Activated naive CD8-positive, alpha-beta T cell treated with anti-CD3 and anti-CD28 coated beads for 36 hours (primary cell): Measurements from ENCODE around the gene SPEF1. TPM values are rescaled to one million over a fixed set of nuclear protein-coding genes. Genes with fewer than 3 reads are reported as not detected.

Experiments used
- DNase-seq: peaks from one replicate; pipeline ENCODE4 v3.0.0; 2021
- H3K27ac Mint-ChIP-seq: one replicate; pipeline ENCODE4 v1.8.0; 2022; ENCODE audit warnings: mild to moderate bottlenecking, moderate library complexity, mixed read lengths
- H3K27me3 Mint-ChIP-seq: one replicate; pipeline ENCODE4 v1.8.0; 2022; ENCODE audit warnings: mild to moderate bottlenecking, mixed read lengths
- H3K36me3 Mint-ChIP-seq: one replicate; pipeline ENCODE4 v1.8.0; 2021; ENCODE audit warnings: mild to moderate bottlenecking, mixed read lengths
- H3K4me1 Mint-ChIP-seq: one replicate; pipeline ENCODE4 v1.8.0; 2021; ENCODE audit warnings: mixed read lengths
- H3K4me3 Mint-ChIP-seq: one replicate; pipeline ENCODE4 v1.8.0; 2022; ENCODE audit warnings: mild to moderate bottlenecking, moderate library complexity, mixed read lengths
- H3K9me3 Mint-ChIP-seq: one replicate; pipeline ENCODE4 v1.8.0; 2022; ENCODE audit warnings: mixed read lengths
- total RNA-seq, 2 experiments: library from RNA; stranded (reverse); gene quantifications; one replicate each; pipeline ENCODE4 v1.2.3, GENCODE V29; 2021

The SPEF1 gene
- total RNA-seq, 2 experiments from 2014 or later, result 0.12 to 0.23 TPM

DNA sequence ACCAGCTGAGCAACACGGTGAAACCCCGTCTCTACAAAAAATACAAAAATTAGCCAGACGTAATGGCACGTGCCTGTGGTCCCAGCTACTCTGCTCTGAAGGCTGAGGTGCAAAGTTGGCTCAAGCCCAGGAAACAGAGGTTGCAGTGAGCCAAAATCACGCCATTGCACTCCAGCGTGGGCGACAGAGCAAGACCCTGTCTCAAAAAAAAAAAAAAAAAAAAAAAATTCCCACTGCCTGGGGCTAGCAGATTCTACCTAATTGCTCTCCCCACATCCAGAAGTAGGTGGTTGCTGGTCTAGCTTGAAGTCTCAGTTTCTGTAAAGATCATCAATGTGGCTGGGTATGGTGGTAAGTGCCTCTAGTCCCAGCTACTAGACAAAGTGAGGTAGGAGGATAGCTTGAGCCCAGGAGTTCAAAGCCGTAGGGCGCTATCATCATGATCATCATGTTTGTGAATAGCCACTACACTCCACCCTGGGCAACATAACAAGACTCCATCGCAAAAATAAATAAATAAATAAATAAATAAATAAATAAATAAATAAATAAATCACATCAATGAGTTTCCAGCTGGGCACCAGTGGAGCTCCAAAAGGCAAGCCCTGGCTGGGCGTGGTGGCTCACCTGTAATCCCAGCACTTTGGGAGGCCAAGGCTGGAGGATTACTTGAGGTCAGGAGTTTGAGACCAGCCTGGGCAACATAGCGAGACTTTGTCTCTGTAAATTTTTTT, 32.8 kb upstream of the SPEF1 start:
- H3K4me1 Mint-ChIP-seq, result peaks cover 56% of the 10 kb centered on the region

GRCh38 chr20:3812975-3813847, 32.0 kb upstream of the SPEF1 start:
- H3K4me1 Mint-ChIP-seq, result peaks cover 51% of the 10 kb centered on the region
- no peaks in the 10 kb centered on the region for H3K36me3 Mint-ChIP-seq
- H3K9me3 Mint-ChIP-seq, result no peaks in the 10 kb centered on the region
- DNase-seq, result no peak
- H3K27ac Mint-ChIP-seq, result peak overlapping the region; percentile 51
- no peak overlapping the region for H3K4me3 Mint-ChIP-seq
- no peaks in the 10 kb centered on the region for H3K27me3 Mint-ChIP-seq

More for the DNA sequence above, 32.8 kb upstream of the SPEF1 start:
- no peaks in the 10 kb centered on the region for H3K9me3 Mint-ChIP-seq
- no peaks in the 10 kb centered on the region for H3K27me3 Mint-ChIP-seq
- no peaks in the 10 kb centered on the region for H3K36me3 Mint-ChIP-seq
- H3K4me3 Mint-ChIP-seq, result no peak overlapping the region
- H3K27ac Mint-ChIP-seq, result peak overlapping the region; percentile 51
- DNase-seq, result peak; percentile 56

- Mint-ChIP-seq H3K27ac (peak overlapping the region; percentile 96), H3K4me1 (peaks cover 53% of the 10 kb centered on the region), H3K4me3 (peak overlapping the region; percentile 76), H3K27me3 (no peaks in the 10 kb centered on the region), H3K9me3 (no peaks in the 10 kb centered on the region), H3K36me3 (no peaks in the 10 kb centered on the region)
- no peak for DNase-seq
These were observed 31.0 kb upstream of the SPEF1 start for GRCh38 chr20:3812259-3812681.

DNA sequence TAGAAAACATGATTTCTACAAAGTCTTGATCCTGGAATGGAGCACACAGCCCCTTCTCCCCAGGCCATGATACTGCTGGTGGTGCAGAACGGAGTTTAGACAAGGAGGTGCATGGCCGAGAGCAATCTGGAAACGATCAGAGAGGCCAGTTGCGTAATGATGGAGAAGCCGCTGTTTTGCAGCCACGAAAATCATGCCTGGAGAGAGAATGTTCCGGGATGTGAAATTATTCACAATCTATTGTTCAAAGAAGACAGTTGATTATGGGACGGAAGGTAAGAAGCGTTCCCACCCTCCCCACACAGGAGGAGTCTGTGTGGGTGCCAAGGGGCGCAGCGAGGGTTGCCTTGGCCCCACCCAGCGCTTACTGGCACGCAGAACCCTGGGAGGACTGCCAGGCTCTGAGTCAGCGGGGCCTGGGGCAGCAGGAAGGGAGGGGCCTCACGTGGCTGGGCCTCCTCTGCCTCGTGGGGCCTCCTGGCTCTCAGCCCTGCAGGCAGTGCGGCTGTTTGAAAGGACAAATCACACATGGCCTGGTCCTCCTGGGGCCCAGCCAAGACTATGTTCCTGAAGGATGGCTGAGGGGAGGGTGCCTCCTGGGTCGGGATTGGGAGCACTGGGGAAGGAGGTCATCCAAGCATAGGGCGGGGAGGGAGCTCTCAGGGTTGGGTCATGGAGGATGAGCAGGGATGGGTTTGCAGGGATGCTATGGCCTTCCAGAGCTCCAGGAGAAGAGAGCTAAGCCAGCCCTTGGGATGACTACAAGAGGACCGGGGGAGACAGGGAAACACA, 30.4 kb upstream of the SPEF1 start:
- H3K9me3 Mint-ChIP-seq, result no peaks in the 10 kb centered on the region
- H3K4me3 Mint-ChIP-seq, result peak overlapping the region; percentile 76
- H3K27me3 Mint-ChIP-seq, result no peaks in the 10 kb centered on the region
- peak; percentile 91 for DNase-seq
- H3K27ac Mint-ChIP-seq, result peak overlapping the region; percentile 96
- peaks cover under 1% of the 10 kb centered on the region for H3K36me3 Mint-ChIP-seq
- peaks cover 57% of the 10 kb centered on the region for H3K4me1 Mint-ChIP-seq

DNA sequence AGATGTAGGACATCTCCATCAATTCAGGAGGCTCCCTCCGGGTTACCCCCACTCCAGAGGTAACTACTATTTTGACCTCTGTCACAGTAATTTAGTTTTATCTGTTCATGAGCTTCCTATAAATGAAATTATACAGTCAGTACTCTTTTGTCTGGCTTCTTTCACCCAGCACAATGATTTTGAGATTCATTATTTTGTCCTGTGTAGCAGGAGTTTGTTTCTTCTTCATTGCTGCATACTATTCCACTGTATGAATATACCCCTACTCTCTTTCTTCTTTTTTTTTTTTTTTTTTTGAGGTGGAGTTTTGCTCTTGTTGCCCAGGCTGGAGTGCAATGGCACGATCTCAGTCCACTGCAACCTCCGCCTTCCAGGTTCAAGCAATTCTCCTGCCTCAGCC, 27.3 kb upstream of the SPEF1 start:
- Mint-ChIP-seq H3K36me3 (peaks cover 24% of the 10 kb centered on the region), H3K27ac (no peak overlapping the region)

GRCh38 chr20:3804781-3805180, 23.5 kb upstream of the SPEF1 start:
- H3K4me3 Mint-ChIP-seq, result no peak overlapping the region
- no peak for DNase-seq
- peaks cover 39% of the 10 kb centered on the region for H3K4me1 Mint-ChIP-seq
- H3K27ac Mint-ChIP-seq, result peak overlapping the region; percentile 56
- H3K36me3 Mint-ChIP-seq, result peaks cover 42% of the 10 kb centered on the region
- no peaks in the 10 kb centered on the region for H3K27me3 Mint-ChIP-seq
- H3K9me3 Mint-ChIP-seq, result no peaks in the 10 kb centered on the region

More for the DNA sequence above, 27.3 kb upstream of the SPEF1 start:
- Mint-ChIP-seq H3K9me3 (no peaks in the 10 kb centered on the region), H3K4me1 (peaks cover 50% of the 10 kb centered on the region), H3K27me3 (no peaks in the 10 kb centered on the region), H3K4me3 (no peak overlapping the region)
- DNase-seq, result no peak

- Mint-ChIP-seq H3K4me1 (peaks cover 44% of the 10 kb centered on the region), H3K36me3 (peaks cover 45% of the 10 kb centered on the region), H3K4me3 (no peak overlapping the region), H3K9me3 (no peaks in the 10 kb centered on the region), H3K27me3 (no peaks in the 10 kb centered on the region), H3K27ac (no peak overlapping the region)
- DNase-seq, result no peak
These were observed 23.1 kb upstream of the SPEF1 start for GRCh38 chr20:3804254-3804751.

GRCh38 chr20:3803854-3804253, 22.6 kb upstream of the SPEF1 start:
- H3K27ac Mint-ChIP-seq, result peak overlapping the region; percentile 9
- DNase-seq, result no peak
- no peaks in the 10 kb centered on the region for H3K27me3 Mint-ChIP-seq
- no peaks in the 10 kb centered on the region for H3K9me3 Mint-ChIP-seq
- no peak overlapping the region for H3K4me3 Mint-ChIP-seq
- H3K36me3 Mint-ChIP-seq, result peaks cover 47% of the 10 kb centered on the region
- peaks cover 48% of the 10 kb centered on the region for H3K4me1 Mint-ChIP-seq

- H3K4me1 Mint-ChIP-seq, result peaks cover 53% of the 10 kb centered on the region
- no peak overlapping the region for H3K4me3 Mint-ChIP-seq
- H3K27me3 Mint-ChIP-seq, result no peaks in the 10 kb centered on the region
- H3K36me3 Mint-ChIP-seq, result peaks cover 51% of the 10 kb centered on the region
- H3K27ac Mint-ChIP-seq, result no peak overlapping the region
- no peaks in the 10 kb centered on the region for H3K9me3 Mint-ChIP-seq
- no peak for DNase-seq
These were observed 22.0 kb upstream of the SPEF1 start for GRCh38 chr20:3803289-3803688.

DNA sequence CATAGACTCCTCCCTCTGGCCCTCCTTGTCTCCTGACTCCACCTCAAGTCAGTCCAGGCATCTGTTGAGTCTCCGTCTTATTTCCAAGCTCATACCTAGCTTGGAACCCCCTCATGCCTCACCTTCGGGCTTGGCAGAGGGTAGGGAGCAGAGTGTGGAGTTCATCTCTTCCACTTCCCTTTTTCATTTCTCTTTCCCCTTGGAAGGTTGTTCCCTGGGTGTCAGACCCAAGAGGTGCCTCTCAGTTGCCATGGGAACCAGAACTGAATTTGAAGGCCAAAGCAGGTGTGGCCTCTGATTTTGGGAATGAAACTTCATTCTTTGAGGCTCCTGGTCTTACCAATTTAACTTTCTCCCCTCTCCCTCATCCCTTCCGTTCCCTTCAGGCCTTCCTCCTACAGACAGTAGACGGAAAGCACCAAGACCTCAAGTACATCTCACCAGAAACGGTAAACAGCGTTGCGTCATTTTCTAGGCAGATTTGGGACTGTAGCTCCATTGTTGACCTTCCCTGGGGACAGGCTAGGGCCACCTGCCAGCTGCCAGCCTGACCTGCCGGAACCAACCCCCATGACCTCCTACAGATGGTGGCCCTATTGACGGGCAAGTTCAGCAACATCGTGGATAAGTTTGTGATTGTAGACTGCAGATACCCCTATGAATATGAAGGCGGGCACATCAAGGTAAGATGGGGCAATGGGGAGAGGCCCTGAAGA, 21.4 kb upstream of the SPEF1 start:
- peaks cover 56% of the 10 kb centered on the region for H3K36me3 Mint-ChIP-seq
- no peak overlapping the region for H3K4me3 Mint-ChIP-seq
- peak overlapping the region; percentile 55 for H3K27ac Mint-ChIP-seq

DNA sequence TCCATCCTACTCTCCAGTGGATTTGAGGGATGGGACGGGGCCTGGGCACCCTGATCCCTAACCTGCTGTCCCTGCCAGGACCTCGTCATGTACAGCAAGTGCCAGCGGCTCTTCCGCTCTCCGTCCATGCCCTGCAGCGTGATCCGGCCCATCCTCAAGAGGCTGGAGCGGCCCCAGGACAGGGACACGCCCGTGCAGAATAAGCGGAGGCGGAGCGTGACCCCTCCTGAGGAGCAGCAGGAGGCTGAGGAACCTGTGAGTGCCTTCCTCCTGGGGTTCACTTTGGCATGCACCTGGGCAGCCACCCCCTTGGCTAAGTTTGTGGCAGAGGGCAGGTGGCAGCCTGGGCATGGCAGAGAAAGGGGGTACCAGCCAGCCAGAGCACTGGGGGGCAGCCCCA, 20.6 kb upstream of the SPEF1 start:
- peak overlapping the region; percentile 35 for H3K27ac Mint-ChIP-seq
- no peak for DNase-seq

More for the DNA sequence above, 21.4 kb upstream of the SPEF1 start:
- Mint-ChIP-seq H3K27me3 (no peaks in the 10 kb centered on the region), H3K4me1 (peaks cover 59% of the 10 kb centered on the region), H3K9me3 (no peaks in the 10 kb centered on the region)
- no peak for DNase-seq

DNA sequence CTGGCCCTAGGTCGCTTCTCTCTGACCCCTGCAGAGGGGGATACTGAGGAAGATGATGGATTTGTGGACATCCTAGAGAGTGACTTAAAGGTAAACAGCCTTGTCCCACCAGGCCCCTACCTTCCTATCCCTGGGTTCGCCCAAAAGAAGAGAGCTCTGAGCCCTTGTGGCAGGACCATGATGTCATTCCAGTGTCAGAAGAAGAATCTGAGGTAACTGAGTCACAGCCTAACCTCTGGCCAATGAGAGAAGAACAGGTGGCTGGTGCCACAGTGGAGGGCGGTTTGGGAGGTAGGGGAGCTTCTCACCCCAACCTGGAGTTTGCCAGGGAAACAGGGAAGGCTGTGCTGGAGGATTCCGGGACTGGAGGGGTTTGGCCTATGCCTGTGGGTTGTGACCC, 20.1 kb upstream of the SPEF1 start:
- Mint-ChIP-seq H3K27ac (peak overlapping the region; percentile 15), H3K4me3 (no peak overlapping the region), H3K36me3 (peaks cover 61% of the 10 kb centered on the region), H3K27me3 (no peaks in the 10 kb centered on the region), H3K9me3 (no peaks in the 10 kb centered on the region), H3K4me1 (peaks cover 56% of the 10 kb centered on the region)
- no peak for DNase-seq

More for the DNA sequence above, 20.6 kb upstream of the SPEF1 start:
- peaks cover 57% of the 10 kb centered on the region for H3K4me1 Mint-ChIP-seq
- H3K9me3 Mint-ChIP-seq, result no peaks in the 10 kb centered on the region
- no peaks in the 10 kb centered on the region for H3K27me3 Mint-ChIP-seq
- no peak overlapping the region for H3K4me3 Mint-ChIP-seq
- H3K36me3 Mint-ChIP-seq, result peaks cover 60% of the 10 kb centered on the region

- Mint-ChIP-seq H3K9me3 (no peaks in the 10 kb centered on the region), H3K36me3 (peaks cover 58% of the 10 kb centered on the region), H3K27ac (peak overlapping the region; percentile 15), H3K4me1 (peaks cover 54% of the 10 kb centered on the region), H3K27me3 (no peaks in the 10 kb centered on the region), H3K4me3 (no peak overlapping the region)
- no peak for DNase-seq
These were observed 19.6 kb upstream of the SPEF1 start for GRCh38 chr20:3800878-3801260.

DNA sequence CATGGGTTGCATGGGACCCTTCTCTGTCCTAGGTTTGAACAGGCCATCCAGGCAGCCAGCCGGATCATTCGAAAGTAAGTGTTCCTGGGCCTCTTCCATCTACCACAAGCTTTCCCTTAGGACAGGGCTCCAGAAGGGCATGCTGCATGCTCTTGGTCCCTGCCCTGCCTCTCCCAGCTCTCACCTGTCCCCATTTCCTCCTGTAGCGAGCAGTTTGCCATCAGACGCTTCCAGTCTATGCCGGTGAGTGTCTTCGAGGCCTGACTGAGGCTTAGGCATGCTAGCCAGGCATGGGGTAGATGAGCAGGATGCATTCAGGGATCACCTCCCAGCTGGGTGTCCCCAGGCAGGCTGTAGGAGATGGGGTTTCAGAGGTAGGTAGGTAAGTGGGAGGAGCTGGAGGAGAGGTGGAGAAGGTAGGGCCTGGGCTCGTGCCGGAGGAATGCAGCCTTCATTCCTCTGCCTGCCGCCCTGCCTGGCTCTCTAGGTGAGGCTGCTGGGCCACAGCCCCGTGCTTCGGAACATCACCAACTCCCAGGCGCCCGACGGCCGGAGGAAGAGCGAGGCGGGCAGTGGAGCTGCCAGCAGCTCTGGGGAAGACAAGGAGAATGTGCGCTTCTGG, 19.1 kb upstream of the SPEF1 start:
- Mint-ChIP-seq H3K9me3 (no peaks in the 10 kb centered on the region), H3K27me3 (no peaks in the 10 kb centered on the region), H3K27ac (peak overlapping the region; percentile 94), H3K4me3 (peak overlapping the region; percentile 8), H3K4me1 (peaks cover 55% of the 10 kb centered on the region), H3K36me3 (peaks cover 54% of the 10 kb centered on the region)
- DNase-seq, result no peak
